ENCODE measurements around the gene PSENEN.

Gene PSENEN

GRCh38 chr19:35774274-35775045, 29.0 kb downstream of the PSENEN start:
- DNase-seq, result no peak

DNA sequence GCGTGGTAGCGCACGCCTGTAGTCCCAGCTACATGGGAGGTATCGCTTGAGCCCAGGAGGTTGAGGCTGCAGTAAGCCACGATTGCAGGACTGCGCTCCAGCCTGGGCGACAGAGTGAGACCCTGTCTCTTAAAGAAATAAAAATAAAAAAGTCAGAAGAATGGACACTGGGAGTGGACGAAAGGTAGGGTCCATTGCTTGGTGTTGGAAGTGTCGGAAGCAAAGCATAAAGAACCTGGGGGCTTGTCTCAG, 29.5 kb downstream of the PSENEN start:
- DNase-seq, result no peak

DNA sequence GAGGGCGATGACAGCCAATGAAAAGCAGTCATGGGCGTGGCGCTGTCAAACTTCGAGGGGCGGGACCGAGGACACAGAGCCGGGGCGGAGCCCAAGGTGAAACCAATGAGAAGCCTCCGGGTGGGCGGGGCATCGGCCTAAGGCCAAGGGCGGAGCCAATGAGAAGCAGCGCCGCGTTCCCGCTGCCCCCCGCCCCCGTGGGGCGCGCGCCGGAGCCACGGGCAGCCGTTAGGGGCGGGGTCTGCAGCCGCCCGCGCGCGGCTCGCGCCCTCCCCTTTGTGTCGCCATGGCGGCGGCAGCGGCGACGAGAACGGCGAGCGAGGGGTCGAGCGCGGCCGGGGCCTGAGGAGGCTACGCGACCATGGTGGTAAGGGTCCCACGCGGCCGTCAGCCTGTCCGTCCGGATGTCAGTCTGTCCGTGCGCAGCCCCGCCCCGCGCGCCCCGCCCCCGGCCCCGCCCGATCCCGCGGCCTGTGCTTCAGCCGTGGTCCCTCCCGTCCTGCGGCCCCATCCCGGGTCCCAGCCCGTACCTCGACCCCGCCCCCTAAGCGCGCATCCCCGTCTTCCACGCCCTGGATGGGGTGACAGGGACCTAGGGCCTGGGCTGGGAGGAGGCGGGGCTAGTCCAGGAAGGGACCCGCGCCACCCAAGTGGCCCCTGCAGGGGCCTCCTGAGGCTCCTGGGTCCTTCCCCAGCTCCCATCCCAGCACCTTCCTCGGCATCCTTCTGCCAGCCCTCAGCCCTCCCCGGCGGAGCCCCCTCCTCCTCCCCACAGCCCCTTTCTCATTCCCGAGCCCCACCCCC, 30.0 kb downstream of the PSENEN start, which contains the start of gene ARHGAP33:
Gene ARHGAP33, plus strand, starts transcription at position 267 of the 804 bp plus-strand sequence. Its CDS starts 95 bp downstream, at position 362.
- DNase-seq, result peak; percentile 98

DNA sequence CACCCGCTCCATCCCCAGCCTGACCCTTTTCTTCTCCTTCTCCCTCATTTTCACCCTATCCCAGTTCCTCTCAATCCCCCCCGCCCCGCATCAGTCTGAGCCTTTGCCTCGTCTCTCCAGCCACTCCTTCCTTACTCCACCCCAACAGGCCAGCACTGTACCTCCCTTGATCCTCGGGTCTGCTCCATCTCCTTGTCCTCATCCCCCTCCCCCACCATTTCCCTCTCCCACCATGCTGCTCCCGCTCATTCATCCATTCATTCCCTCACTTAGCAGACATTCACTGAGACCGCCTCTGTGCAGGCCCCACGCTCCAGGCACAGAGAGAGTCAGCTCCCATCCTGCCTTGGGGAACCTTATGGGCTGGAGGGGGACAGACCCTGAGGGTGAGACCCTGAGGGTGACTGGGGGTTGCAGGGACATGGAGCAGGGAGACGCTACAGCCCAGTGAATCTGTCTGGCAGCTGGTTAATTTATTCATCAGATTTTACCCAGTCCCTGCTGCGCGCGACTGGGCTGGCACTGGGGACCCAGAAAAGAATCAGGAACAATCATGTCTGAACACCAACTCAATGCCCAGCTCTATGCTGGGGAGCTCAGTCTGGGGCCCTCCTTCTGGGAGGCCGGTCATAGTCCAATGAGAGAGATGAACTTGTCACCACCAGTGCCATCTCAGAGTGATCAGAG, 30.8 kb downstream of the PSENEN start:
- no peak for DNase-seq

- no peak for DNase-seq
These were observed 31.8 kb downstream of the PSENEN start for GRCh38 chr19:35777086-35777841.

GRCh38 chr19:35777961-35778360, 32.5 kb downstream of the PSENEN start:
- DNase-seq, result no peak

DNA sequence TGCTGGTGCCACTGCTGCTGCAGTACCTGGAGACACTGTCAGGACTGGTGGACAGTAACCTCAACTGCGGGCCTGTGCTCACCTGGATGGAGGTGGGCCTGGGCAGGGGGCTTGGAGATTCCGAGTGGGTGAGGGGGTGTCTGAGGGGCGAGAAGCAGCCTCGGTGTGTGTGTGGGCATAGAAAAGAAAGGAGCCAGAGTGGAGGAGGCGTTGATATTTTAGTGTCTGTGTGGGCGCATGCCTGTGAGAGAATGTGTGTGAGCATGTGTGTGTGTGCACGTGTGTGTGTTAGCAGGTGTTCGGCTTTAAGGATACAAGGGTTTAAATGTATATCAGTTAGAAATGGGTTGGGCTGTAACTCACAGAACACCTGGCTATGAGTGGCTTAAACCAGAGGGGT, 33.6 kb downstream of the PSENEN start:
- DNase-seq, result no peak

GRCh38 chr19:35780058-35780457, 34.6 kb downstream of the PSENEN start:
- DNase-seq, result no peak

DNA sequence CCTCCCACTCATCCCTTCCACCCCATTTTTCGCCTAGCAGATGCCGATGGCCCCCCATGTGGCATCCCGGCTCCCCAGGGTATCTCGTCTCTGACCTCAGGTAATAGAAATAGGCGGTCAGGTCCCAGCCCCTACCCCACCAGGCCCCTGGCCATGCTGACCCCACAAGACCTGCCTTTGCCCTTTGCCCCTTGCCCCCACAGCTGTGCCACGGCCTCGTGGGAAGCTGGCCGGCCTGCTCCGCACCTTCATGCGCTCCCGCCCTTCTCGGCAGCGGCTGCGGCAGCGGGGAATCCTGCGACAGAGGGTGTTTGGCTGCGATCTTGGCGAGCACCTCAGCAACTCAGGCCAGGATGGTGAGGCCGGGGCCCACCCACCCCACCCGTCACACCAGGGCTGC, 35.3 kb downstream of the PSENEN start:
- DNase-seq, result no peak

DNA sequence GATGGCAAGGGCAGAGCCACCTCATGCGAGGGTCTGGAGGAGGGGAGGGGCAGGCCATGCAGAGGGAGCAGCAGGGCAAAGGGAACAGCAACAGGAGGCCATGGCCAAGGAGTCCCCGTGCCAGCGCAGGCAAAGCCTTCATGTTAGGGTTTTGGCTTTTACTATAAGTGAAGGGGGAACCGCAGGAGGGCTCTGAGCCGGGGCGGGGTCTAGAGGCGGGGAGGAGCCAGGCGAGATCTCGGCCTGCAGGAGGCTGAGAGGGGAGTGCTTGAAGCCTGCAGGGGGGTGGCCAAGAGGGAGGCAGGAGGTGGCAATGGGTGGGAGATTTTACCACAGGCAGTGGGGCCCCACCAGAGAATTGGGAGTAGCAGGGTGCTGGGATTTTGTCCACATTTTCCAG, 36.2 kb downstream of the PSENEN start:
- DNase-seq, result no peak

DNA sequence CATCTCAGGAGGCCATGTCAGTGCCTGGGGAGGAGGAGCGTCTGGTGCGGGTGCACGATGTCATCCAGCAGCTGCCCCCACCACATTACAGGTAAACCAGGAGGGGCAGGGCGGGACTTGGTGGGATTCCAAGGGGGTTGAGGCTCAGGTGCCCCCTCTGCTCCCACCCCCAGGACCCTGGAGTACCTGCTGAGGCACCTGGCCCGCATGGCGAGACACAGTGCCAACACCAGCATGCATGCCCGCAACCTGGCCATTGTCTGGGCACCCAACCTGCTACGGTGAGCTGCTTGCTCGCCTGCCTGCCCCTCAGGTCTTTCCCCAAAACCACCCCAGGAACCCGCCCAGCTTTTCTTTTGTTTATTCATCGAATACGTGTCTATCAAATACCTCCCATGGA, 37.1 kb downstream of the PSENEN start:
- no peak for DNase-seq

GRCh38 chr19:35783469-35784434, 38.3 kb downstream of the PSENEN start:
- DNase-seq, result peak; percentile 24

DNA sequence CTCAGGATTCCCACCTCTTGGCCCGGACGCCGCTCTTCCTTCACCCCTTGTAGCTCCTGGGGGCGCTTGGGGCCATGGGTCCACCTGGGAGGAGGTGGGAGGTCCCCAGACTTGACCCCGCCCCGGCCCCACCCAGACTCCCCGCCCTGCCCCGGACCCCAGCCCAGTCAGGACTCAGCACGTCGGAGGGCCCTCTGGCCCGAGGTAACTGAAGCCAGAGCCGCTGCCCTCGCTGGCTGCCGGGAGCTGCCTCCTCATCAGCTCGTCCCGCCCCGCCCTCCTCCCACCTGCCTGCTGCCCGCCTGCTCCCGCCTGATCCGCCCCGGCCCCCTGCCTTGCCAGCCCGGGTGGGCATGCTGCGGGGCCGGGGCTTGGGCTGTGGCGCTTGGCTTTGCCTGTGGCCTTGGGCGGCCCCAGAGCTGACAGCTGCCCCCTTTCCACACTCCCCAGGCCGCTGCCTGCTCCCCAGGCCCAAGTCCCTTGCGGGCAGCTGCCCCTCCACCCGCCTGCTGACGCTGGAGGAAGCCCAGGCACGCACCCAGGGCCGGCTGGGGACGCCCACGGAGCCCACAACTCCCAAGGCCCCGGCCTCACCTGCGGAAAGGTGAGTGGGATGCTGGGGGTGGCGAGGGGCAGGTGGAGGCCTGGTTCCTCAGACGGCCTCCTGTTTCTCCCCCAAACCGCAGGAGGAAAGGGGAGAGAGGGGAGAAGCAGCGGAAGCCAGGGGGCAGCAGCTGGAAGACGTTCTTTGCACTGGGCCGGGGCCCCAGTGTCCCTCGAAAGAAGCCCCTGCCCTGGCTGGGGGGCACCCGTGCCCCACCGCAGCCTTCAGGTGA, 39.3 kb downstream of the PSENEN start:
- DNase-seq, result no peak

DNA sequence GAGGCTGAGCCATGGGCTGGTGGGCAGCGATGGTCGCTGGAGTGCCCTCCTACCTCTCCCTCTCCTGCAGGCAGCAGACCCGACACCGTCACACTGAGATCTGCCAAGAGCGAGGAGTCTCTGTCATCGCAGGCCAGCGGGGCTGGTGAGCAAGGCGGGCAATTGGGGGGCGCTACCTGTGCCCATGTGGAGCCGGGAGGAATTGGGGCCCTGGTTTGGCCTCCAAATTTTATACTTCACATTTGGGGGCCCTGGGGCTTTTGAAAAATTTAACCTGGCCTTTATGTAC, 39.8 kb downstream of the PSENEN start:
- no peak for DNase-seq

DNA sequence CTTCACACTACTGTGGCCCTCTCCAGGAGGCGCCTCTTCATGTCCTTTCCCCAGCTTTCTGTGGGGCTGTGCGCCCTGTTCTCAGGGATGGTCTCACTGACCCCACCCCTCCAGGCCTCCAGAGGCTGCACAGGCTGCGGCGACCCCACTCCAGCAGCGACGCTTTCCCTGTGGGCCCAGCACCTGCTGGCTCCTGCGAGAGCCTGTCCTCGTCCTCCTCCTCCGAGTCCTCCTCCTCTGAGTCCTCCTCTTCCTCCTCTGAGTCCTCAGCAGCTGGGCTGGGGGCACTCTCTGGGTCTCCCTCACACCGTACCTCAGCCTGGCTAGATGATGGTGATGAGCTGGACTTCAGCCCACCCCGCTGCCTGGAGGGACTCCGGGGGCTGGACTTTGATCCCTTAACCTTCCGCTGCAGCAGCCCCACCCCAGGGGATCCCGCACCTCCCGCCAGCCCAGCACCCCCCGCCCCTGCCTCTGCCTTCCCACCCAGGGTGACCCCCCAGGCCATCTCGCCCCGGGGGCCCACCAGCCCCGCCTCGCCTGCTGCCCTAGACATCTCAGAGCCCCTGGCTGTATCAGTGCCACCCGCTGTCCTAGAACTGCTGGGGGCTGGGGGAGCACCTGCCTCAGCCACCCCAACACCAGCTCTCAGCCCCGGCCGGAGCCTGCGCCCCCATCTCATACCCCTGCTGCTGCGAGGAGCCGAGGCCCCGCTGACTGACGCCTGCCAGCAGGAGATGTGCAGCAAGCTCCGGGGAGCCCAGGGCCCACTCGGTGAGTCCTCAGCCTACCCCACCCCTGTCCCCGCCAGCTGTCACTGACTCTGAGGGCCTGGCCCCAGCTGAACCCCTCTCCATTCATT, 41.1 kb downstream of the PSENEN start:
- DNase-seq, result no peak

DNA sequence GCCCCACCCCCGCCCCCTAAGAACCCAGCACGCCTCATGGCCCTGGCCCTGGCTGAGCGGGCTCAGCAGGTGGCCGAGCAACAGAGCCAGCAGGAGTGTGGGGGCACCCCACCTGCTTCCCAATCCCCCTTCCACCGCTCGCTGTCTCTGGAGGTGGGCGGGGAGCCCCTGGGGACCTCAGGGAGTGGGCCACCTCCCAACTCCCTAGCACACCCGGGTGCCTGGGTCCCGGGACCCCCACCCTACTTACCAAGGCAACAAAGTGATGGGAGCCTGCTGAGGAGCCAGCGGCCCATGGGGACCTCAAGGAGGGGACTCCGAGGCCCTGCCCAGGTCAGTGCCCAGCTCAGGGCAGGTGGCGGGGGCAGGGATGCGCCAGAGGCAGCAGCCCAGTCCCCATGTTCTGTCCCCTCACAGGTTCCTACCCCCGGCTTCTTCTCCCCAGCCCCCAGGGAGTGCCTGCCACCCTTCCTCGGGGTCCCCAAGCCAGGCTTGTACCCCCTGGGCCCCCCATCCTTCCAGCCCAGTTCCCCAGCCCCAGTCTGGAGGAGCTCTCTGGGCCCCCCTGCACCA, 41.9 kb downstream of the PSENEN start:
- no peak for DNase-seq

GRCh38 chr19:35788205-35788960, 42.9 kb downstream of the PSENEN start:
- DNase-seq, result no peak

GRCh38 chr19:35789195-35789977, 43.9 kb downstream of the PSENEN start:
- DNase-seq, result no peak
